Hepatic stellate cell (primary cell): ENCODE results near the gene ATAD3A.

Experiments
- DNase-seq: peaks from one replicate; pipeline ENCODE4 v3.0.0; 2011; ENCODE audit warnings: low spot score

The ATAD3A gene

DNA sequence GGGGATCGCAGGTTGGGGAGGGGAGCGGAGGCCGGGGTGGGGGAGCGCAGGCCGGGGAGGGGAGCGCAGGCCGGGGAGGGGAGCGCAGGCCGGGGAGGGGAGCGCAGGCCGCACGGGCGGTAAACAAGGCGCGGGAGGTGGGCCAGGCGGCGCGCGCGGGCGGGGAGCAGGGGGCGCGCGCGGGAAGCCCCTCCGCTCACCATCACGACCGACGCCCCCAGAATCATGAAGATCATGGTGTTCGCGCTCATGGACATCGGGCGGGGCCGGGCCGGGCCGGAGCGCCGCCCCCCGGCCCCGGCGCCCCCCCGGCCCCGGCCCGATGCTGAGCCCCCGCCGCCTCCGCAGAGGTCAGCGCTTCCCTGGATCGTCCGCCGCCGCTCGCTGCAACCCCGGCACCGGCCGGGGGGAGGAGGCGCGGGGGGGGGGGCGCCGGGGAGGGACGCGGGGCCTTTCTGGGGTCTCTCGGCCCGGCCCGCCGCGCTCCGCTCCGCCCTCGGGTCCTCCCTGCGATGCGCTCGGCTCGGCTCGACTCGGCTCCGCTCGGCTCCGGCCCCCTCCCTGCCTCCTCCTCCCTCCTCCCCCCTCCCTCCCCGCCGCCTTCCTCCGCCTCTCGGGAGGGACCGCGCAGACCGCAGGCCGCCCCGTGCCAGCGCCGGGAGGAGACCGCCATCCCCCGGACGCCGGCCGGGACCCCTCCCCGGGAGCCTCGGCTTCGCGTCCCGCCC, 28.3 kb downstream of the ATAD3A start, which contains the start of gene TMEM240:
TSS of gene TMEM240 (minus strand) at position 535 of the 728 bp plus-strand sequence. CDS start at position 257, 278 bp downstream.
- DNase-seq = peak; percentile 92

DNA sequence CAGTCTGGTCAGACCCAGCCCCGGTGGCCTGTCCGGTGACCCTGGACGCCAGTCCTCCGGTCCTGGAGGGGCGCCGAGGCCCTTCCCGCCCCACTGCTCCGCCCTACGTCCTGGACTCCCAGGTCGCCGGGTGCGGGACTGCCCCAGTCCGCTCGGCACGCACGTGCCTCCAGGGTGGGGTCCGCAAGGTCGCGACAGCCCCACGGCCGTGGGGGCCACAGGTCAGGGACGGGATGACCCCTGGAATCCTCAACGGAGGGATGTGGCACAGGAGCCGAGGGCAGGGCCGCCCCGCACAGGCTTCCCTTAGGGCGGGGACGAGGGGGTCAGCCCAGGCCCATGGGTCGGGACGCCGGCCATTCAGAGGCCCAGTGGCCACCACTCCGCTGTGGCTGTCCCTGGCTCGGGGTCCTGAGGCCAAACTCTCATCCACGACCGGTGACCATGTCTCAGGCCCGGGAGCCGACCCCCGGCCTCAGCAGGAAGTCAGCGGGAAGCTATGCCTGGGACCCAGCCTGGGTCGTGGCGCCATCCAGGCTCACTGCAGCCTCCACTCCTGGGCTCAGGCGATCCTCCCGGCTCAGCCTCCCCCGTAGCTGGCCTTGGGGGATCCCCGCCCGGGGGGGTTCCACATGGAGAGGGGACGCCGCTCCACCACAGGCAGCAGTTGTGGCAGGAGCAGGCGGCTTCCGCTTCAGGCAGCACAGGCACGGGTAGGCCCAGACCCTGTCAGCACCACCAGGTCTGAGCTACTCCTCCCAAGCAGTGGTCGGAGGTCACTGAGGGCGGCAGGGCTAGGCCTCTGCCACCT, 29.1 kb downstream of the ATAD3A start:
- DNase-seq = no peak

DNA sequence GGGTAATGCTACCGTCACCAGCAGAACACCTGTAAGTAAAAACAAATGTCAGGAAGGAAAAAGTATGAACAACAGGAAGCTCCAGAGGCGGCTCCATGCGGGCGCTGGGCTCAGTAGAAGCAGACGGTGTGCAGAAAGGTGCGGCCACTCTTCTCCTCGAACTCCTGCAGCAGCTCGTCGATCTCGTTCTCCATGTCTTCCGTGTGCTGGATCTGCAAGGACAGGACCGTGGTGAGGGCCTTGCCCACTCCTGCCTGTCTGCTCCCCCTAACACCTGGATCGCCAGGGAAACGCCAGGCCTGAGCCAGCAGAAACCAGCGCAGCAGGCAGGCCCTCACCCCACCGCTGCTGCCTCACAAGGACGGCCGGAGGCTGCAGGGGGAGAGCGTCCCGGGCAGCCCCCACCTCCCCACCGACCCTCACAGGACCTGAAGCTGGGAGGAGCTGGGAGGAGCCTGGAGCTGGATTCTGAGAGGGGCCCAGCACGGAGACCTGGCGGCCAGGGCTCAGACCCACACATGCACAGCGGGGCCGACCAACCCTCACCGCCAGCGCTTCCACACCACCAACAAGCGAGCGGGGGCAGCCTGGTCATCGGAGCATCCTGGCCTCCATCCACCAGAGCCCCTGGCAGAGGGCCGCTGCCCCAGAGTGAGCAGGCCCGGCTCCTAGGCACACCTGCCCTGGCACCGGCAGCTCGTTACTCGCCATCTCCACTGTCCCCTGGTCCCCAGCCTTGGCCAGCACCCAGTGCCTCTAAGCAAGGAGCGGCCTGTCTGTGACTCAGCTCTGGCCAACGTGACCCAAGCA, 30.2 kb downstream of the ATAD3A start:
- DNase-seq = no peak

DNA sequence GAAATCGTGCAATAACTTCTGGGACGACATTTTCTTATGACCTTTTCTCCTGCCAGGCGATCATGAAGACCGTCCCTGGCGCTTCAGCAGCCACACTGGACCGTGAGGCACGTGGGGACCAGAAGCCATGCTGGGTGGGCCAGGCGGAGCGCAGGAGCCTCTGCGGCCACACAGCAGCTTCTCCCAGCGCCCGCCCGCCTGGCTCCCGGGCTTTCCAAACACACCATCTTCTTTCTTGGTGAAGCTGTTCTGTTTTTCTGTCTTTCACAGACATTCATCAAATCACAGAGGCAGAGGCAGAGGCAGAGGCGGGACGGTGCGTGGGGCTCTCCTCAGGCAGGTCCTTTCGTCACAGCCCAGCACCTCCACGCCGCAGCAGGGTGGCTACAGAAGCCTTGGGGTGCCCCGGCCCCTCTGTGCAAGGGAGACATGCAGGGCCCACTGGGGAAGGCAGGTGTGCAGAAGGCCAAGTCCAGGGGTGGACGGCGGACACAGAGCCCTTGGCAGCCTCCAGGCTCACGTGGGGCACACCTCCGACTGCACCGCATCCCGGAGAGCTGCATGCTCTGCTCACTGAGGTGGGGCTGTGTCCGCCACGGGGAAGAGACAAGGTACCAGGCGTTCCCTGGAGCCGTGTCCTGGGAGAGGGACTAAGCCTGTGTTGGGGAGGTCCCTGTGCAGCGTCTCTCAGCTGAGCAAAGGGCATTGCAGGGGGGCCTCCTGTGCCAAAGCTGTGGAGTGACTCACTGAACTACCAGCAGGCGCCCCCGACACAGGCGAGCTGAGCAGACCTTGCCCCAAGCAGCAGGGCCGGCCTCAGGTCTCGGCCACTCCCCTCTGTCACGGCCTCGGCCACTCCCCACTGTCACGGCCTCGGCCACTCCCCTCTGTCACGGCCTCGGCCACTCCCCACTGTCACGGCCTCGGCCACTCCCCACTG, 31.1 kb downstream of the ATAD3A start:
- no peak for DNase-seq

DNA sequence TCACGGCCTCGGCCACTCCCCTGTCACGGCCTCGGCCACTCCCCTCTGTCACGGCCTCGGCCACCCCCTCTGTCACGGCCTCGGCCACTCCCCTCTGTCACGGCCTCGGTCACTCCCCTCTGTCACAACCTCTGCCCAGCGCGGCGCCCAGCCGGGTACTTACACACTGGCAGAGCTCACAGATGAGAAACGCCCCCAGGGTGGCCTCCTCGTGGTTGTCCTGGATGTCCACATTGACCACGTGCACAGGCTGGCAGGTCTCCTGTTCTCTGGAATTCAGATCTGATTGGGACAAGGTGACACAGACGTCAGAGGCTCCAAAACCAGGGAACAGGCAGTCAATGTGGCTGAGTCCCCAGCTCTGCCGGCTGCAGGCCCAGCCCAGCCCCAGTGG, 31.7 kb downstream of the ATAD3A start:
- DNase-seq = no peak

DNA sequence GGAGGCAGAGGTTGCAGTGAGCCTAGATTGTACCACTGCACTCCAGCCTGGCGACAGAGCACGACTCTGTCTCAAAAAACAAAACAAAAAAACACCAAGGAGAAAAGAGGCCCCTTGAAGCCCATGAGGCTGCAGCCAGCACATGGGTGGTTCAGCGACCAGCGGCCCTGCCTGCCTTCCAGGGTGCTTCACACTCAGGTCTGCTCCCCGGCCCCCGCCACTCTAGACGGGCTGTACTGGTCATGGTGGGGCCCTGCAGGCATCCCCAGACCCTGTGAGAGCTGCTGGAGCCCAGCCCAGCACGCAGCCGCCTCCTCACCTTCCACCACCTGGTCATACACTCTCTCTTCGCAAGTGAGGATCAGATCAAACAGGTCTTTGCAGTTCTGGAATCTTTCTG, 32.6 kb downstream of the ATAD3A start:
- DNase-seq = no peak

DNA sequence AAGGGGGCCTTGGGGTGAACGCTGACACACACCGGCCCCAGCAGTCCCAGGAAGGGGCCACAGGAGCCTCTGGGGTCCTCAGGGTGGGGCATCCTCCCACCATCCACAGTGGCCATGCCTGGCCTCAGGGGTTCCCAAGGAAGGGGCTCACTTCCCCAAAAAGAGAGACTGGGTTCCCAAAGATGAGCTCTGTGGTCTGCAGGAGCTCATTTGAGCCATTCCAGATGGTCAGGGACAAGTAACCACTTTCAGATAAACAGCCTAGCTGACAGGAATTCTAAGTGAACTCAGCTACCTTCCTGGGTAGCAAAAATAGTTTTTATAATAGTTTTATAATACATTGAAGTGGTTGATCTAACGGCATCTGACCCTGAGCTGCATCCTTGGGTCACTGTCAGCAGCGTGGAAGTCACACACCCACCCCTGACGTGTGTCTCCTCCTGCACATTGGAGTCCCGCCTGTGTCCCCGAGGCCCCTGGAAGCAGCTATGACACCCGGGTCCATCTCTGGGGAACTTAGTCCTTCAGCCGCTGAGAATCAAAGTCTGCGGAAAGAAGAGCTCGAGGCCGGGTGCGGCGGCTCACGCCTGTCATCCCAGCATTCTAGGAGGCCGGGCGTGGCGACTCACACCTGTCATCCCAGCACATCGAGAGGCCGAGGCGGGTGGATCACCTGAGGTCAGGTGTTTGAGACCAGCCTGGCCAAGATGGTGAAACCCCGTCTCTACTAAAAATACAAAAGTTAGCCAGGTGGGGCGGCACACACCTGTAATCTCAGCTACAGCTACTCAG, 34.2 kb downstream of the ATAD3A start:
- DNase-seq = no peak

DNA sequence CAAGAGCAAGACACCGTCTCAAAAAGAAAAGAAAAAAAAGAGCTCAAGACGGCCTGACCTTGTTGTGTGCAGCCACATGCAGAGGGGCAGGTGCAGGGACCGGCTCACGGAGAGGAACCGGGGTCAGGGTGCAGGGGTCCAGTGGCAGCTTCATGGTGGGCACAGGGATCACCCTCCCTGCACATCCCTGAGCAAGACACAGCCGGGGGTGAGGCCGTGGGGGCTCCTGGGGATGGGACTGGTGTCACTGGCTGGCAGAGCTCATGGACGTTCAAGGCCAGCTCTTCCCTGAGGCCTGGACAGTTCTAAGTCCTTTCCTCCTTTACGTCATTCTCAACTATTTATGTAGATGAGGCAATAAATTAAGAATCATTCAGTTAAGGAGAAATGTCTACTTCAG, 35.0 kb downstream of the ATAD3A start:
- no peak for DNase-seq

DNA sequence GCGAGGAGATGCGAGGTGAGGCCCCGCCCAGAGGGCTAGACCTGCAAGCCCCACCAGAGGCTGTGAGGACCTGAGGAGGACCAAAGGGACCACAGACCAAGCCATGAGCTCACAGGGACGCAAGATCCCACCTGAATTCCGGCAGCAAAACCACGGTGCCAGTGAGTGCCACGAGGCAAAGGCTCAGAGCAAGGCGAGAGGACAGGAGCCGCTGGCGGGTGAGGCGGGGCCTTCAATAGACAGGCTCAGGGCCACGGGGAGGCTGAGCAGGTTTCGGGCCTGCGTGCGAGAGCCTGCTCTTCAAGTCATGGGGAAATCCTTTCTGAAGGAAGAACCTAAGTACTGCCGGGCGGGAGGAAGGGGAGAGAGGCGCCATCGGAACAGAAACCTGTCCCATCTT, 35.5 kb downstream of the ATAD3A start:
- DNase-seq = no peak

DNA sequence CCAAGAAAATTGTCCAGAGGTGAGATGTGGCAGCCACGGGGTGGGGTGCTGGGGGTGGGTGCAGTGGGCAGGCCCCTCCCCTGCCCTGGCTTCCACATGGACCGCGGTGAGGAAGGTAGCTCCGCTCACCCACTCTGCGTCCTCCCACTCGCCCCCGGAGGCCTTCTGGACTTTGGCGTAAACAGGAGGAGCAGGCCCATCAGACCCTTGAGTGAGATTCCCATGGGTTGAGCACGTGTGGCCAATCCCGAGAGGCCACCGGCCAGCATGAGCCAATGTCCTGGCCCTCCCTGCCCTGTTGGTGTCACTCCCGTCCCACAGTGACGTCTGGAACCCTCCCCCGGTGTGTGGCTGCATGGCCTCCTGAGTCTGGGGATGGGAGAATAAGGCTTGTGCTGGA, 36.6 kb downstream of the ATAD3A start:
- no peak for DNase-seq

DNA sequence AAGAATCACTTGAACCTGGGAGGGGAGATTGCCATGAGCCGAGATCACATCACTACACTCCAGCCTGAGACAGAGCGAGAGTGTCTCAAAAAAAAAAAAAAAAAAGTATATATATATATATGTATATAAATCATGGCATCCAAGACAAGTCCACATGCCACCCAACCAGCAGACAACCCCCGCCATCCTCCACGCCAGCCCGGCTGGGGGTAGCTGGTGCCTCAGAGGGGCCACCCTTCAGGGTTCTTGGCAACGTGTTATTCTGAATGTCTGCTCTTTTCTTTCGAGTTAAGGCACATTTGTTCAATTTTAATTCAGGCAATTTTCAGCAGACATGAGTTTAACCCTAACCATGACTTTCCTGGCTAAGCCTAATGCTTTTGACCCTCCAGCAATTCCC, 38.1 kb downstream of the ATAD3A start:
- DNase-seq = no peak

DNA sequence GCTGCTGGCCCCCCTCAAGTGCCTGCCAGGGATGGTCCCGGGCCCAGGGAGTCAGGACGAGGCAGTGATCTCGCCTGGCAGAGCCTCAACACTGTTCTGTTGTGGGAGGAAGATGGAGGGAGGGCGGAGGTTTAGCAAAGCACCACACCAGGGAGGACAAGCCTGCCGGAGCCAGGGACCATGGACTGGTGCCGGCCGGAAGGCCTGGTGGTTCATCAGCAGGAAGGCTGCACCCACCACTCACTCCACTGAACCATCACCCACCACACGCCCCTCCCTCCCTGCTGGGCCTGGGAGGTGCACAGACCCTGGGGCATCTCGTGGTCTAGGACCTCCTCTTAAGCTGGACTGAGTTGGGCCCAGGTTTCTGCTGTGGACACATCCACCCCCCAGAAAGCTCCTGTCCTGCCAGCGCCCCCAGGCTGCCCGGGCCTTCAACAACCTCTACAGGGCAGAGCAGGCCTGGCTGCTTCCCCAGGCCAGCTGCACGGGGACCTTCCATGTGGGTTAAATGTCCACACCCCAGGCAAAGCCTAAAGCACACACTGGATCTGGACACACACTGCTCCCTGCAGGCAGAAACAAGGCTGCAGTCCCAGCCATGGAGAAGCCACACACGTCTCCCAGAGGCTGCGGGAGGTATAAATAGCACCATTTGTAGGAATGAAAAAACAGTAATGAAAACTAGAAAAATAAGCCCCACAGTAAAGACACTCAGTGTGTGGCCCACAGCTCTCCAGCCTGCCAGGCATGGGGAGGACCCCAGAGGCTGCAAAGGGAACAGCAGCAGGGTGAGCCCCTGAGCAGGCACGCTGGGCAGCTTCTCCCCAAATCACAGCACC, 38.9 kb downstream of the ATAD3A start:
- DNase-seq = peak; percentile 76

DNA sequence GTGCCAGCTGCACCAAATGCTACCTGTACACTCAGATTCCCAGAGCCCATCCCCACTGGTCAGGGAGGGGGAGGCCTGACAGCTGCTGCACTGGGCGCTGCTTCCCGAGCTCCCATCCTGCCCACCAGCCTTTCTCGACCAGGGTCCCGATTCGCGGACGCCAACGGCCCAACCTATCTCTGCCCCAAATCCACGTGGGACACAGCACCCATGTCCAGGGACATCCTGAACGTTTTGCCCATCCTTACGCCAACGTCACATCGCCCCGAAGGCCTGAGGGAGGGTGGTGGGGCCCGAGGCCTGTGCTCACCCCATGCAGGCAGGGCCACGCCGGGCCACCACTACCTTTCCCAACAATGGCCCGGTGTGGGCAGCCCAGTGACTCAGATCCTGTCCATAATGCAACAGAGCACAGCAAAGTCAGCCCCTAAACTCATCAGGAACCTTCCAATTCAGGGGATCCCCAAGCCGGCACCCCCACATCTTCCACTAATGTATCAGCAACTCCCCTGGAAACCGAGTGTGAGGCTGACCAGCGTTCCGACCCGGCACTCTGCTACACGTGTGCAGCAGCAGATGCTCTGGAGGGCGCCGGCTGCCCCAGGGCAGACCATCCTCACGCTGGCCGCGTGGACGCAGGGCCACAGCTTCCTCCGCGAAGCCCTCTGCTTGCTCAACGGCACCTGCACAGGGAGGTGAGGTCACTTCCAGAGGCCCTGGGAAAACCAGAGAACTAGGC, 39.7 kb downstream of the ATAD3A start:
- DNase-seq = no peak

DNA sequence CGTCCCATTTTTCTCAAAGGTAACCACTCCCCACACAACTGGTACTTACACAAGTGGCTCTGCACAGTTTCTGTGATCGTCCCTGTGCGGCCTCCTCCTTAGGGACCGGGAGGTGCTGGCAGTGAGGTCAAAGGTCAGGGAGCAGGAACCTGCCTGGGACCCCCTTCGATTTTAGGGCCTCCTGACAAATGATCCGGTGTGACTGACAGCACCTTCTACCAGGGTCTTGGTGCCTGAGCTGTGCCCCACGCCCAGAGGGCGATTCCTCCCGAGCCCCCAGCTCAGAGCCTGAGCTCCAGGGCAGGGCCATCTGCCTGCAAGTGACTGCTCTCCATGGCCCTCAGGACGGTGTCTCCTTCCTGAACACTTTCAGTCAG, 40.3 kb downstream of the ATAD3A start:
- DNase-seq = no peak

DNA sequence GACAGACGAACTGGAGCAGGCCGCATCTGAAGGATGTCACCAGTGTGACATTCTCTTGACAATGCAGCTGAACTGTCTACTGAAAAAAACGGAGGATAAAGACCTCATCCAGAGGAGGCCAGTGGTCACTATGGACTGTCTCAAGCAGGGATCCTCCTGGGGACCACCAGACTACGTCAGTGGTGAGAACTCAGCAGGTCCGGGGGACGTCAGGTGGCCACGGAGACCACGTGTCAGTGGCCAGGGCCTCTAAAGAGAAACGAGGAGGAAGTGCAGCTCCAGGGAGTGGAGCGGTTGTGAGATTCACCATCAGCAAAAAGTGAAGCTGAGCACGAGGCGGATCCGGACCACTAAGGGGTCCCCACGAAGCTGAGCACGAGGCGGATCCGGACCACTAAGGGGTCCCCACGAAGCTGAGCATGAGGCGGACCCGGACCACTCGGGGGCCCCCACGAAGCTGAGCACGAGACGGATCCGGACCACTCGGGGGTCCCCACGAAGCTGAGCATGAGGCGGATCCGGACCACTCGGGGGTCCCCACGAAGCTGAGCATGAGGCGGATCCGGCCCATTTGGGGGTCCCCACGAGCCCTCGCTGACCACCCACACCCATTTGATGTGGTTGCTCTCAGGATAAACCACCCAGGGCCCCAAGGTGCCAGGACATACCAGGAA, 42.0 kb downstream of the ATAD3A start:
- no peak for DNase-seq

DNA sequence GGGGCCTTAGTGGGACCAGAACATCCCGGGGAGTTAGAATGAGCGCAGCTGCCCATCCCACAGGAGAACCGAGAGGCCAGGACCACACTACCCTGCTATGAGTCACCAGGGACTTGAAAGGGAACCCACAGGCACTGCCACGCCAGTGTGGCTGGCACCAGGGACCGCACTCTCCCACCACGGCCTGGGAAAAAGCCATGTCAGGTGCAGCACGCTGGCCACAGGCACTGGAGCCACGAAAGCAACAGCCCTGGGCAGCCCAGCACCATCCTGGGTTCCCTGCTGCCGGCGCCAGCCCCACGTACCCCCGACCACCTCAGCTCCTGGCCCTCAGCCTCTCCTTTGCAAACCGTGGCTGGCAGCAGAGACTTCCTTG, 42.6 kb downstream of the ATAD3A start:
- no peak for DNase-seq

DNA sequence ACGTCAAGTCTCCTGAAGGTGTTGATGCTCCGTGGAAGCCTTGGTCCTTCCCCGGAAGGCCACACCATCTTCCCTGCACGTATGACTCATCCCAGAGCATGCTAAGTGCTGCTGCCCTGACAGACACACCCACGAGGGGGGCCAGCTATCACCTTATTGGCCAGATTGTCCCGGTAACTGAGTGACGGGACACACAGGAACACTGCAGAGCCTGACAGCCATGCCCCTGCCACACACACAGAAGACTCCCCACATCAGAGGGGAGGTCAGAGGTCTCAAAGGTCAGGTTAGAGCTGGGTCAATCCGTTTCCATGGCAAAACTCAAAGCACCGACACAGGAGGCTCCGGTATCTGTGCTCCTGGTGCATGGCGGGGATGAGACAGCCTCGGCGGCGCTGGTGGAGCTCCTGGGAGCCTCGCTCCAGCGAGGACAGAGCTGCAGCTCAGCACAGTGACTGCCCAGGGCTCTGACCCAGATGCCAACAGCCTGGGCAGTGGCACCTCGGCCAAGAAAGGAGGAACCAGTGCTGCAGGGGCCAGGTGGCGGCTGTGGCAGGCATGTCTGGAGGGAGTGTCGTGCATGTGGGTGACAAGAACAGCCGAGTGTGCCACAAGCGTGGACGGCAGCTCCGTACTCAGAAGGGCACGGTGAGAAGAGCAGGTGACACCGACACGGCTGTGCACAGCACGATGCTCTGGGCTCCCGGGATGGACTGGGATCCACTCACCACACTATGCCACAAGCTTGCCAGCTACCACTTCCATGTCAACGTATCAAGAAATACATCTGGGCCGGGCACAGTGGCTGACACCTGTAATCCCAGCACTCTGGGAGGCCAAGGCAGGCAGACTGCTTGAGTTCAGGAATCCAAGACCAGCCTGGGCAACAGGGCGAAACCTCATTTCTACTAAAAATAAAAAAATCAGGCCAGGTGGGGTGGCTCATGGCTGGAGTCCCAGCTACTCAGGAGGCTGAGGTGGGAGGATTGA, 43.3 kb downstream of the ATAD3A start:
- peak; percentile 90 for DNase-seq
